ENCODE data around the gene SARNP.
A peak's percentile ranks its signal among the peaks of the same experiment; 100 is the strongest.

Gene SARNP

DNA sequence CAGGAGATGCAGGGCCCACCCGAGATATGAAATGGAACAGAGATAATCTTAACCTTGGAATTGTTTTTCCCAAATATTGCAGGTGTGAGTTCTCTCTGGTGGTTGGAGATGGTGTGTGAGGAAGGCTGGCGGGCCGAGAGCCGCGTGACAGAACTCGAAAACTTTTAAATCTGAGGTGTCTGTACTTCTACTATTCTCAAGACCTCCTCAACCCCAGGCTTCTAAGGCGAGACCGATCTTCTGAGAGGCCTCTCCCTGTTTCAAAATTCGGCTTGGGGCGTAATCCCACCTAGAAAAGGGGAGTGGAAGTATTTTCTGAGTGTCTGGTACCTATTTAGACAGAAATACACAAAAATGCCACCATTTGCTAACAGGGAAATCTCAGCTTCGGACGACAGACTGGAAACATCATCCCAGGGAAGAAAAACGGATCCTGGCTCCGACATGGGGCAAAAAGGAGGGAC is 611 bp downstream of the SARNP start:
- TF ChIP-seq CTCF (IDR thresholded peaks at IDR 0.05; ENCODE audit: borderline replicate concordance, insufficient read depth, low read depth, low read length) = no peak
- peak overlapping the region; percentile 86 for H3K4me3 ChIP-seq (ENCODE audit: low read depth, low read length)

- no peak for TF ChIP-seq CTCF (IDR thresholded peaks at IDR 0.05; ENCODE audit: borderline replicate concordance, insufficient read depth, low read depth, low read length)
- H3K4me3 ChIP-seq (ENCODE audit: low read depth, low read length) = no peak overlapping the region
Observed at GRCh38 chr12:55815473-55815872, 2.1 kb downstream of the SARNP start.

DNA sequence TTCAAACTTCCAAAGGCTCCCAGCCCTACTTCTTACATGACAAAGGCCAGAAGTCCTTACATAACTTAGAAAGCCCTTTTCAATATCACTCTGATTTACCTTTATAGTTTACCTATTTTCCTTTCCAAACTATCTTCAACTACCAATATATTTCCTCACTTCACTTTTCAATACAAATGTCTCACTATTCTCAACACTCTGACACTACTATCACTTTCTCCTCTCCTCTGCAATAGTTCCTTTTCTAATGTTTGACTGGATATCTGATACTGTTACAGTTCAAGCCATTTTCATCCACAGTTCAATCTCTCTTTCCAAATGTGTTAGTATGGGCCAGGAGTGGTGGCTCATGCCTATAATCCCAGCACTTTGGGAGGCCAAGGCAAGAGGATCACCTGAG is 3.3 kb downstream of the SARNP start:
- TF ChIP-seq CTCF (IDR thresholded peaks at IDR 0.05; ENCODE audit: borderline replicate concordance, insufficient read depth, low read depth, low read length) = no peak
- H3K4me3 ChIP-seq (ENCODE audit: low read depth, low read length) = no peak overlapping the region

GRCh38 chr12:55812088-55812487 is 5.4 kb downstream of the SARNP start:
- no peak for TF ChIP-seq CTCF (IDR thresholded peaks at IDR 0.05; ENCODE audit: borderline replicate concordance, insufficient read depth, low read depth, low read length)
- no peak overlapping the region for H3K4me3 ChIP-seq (ENCODE audit: low read depth, low read length)

DNA sequence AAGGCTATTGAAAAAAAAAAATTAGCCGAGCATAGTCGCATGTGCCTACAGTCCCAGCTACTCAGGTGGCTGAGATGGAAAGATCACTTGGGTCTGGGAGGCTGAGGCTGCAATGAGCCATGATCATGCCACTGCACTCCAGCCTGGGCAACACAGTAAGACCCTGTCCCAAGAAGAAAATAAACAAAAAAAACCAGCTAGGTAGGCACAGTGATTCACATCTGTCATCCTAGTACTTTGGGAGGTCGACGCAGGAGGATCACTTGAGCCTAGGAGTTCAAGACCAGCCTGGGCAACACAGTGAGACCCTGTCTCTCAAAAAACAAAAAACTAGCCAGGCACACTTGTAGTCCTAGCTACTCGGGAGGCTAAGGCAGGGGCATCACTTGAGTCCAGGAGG is 8.2 kb downstream of the SARNP start:
- TF ChIP-seq CTCF (IDR thresholded peaks at IDR 0.05; ENCODE audit: borderline replicate concordance, insufficient read depth, low read depth, low read length) = no peak
- H3K4me3 ChIP-seq (ENCODE audit: low read depth, low read length) = no peak overlapping the region

- H3K4me3 ChIP-seq (ENCODE audit: low read depth, low read length) = no peak overlapping the region
- TF ChIP-seq CTCF (IDR thresholded peaks at IDR 0.05; ENCODE audit: borderline replicate concordance, insufficient read depth, low read depth, low read length) = no peak
Observed at GRCh38 chr12:55806982-55807381, 10.5 kb downstream of the SARNP start.

- H3K4me3 ChIP-seq (ENCODE audit: low read depth, low read length) = no peak overlapping the region
- no peak for TF ChIP-seq CTCF (IDR thresholded peaks at IDR 0.05; ENCODE audit: borderline replicate concordance, insufficient read depth, low read depth, low read length)
Observed at GRCh38 chr12:55797550-55797949, 20.0 kb downstream of the SARNP start.
